Measurements from ENCODE around the gene NOTUM.

Gene NOTUM

GRCh38 chr17:81908793-81909192, 52.2 kb downstream of the NOTUM start:
- no peak for DNase-seq

- no peak for DNase-seq
Observed at GRCh38 chr17:81907219-81908145, 53.5 kb downstream of the NOTUM start.

- DNase-seq = no peak
Observed at GRCh38 chr17:81906476-81907218, 54.3 kb downstream of the NOTUM start.

- no peak for DNase-seq
Observed at GRCh38 chr17:81905993-81906392, 55.0 kb downstream of the NOTUM start.

- DNase-seq = no peak
Observed at GRCh38 chr17:81905424-81905875, 55.5 kb downstream of the NOTUM start.

GRCh38 chr17:81904600-81905423, 56.2 kb downstream of the NOTUM start:
- no peak for DNase-seq

- DNase-seq = no peak
Observed at GRCh38 chr17:81903896-81904599, 56.9 kb downstream of the NOTUM start.

- no peak for DNase-seq
Observed at GRCh38 chr17:81903415-81903831, 57.6 kb downstream of the NOTUM start.

GRCh38 chr17:81902653-81903414, 58.2 kb downstream of the NOTUM start:
- no peak for DNase-seq
